Urothelium cell line (cell line): ENCODE data around the gene PWWP2B.
A peak's percentile ranks its signal among the peaks of the same experiment; 100 is the strongest.

Source experiments
- DNase-seq: peaks from one replicate; pipeline ENCODE4 v3.0.0; 2011; ENCODE audit warnings: low spot score, mixed read lengths
- FAIRE-seq: peaks from 2 replicates; lab custom pipeline; 2011; peaks lifted over from hg19 to GRCh38; lab: Jason Lieb, UNC

The PWWP2B gene

GRCh38 chr10:132392811-132393694, 3.9 kb upstream of the PWWP2B start:
- DNase-seq (no peak), FAIRE-seq (no peak)

DNA sequence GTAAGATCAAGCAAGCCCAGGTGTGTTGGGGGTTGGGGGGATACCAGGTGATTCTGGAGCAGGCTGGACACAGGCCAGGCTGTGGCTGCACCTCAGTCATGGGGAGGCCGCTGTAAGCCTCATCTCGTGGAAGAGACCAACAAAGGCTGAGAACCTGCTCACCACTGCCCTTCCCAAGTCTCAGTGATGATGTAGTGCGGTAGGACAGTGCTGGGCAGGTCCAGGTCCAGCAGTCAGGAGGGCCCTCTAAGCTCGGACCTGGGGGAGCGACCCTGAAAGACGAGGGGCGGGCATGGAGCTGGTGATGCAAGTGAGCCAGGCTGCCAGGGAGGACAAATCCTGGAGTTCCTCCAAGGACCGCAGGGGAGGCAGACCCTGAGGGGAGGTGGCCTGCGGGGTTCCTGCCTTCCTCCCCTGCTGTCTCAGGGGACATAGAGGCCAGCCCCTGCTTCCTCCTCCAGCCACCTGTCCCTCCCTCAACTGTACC, 3.3 kb upstream of the PWWP2B start:
- DNase-seq (no peak), FAIRE-seq (no peak)

DNA sequence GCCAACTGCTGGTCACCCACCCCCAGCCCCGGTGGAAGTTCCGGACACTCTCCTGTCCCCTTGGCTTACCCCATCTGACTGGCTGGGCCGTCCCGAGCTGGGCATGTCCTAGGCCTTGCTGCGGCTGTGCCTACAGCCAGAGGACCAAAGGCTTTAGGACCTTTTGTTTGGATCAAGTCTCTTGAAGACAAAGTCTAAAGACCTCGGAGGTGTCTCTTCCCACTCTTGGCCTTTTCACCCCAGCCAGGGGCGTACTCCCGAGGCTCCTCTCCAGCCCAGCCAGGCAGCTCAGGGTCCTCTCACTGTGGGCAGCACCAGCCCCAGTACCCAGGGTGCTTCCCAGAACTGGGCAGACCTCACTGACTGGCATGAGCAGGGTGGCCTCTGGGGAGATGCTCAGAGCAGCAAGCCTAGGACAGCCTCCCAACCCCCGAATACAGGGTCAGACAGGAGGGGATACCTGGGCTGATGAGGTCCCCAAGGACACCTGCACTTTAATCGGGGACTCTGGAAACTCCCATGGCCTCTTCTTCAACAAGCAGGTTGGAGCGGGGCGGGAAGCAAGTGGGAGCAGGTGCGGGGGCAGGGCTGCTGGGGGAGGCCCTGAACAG, 2.7 kb upstream of the PWWP2B start:
- FAIRE-seq (no peak), DNase-seq (no peak)

DNA sequence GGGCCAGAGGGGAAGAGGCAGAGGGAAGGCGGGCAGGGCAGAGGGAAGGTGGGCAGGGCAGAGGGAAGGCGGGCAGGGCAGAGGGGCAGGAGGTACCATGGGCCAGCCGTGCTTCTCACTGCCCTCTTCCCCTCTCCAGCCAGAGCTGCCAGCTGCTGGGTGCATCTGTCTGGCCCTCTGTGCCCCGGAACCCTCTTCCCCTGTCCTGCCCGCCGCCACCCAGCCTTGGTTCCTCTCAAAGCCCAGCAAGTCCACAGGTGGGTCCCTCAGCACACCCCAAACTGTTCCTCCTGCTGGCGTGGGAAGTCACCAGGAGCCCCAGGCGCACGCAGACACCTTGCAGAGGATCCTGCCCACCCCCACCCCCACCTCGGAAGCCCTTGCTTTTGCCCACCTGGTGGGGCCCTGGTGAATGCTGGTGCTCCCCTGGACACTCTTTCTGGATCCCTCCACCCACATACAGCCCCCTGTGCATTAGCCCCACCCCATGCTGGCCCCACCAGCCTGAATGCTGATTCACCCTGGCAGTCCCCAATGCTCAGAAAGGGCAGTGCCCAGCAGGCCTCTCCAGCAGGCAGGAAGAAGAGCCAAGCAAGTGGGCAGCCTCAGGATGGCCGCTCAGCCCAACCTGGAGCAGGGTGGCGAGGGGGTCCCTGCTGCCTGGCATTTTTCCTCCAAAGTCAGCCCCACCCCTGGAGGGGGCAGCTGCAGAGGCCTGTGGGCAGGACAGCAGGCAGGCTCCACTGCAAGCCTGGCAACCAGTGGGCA, 1.9 kb upstream of the PWWP2B start:
- FAIRE-seq (no peak), DNase-seq (no peak)

GRCh38 chr10:132395704-132396493, 1.1 kb upstream of the PWWP2B start:
- DNase-seq (no peak), FAIRE-seq (no peak)

GRCh38 chr10:132396494-132397035, 435 bp upstream of the PWWP2B start:
- DNase-seq (peak; percentile 77), FAIRE-seq (no peak)

GRCh38 chr10:132397671-132398565, 918 bp downstream of the PWWP2B start:
- DNase-seq (peak; percentile 30), FAIRE-seq (no peak)

DNA sequence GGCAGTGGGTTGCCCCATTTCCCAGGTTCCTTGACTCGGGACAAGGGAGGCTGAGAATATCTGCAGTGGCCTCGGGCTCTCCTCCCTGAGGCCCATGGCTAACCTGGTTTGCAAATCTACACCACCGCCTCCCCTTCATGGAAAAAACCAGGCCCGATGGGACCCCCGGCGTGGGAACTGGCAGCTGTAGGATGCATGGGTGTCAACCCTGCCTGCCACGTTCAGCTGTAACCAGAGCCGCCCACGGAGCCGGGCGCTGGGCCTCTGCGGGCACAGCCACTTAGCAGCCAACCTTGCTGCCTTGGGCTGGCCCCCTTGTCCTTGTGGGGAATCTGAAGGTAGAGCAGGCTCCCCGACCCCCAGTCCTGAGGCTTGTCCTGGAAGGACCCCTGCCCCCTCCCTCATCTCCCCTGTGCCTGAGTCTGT, 1.6 kb downstream of the PWWP2B start:
- DNase-seq, result no peak
- FAIRE-seq, result no peak

DNA sequence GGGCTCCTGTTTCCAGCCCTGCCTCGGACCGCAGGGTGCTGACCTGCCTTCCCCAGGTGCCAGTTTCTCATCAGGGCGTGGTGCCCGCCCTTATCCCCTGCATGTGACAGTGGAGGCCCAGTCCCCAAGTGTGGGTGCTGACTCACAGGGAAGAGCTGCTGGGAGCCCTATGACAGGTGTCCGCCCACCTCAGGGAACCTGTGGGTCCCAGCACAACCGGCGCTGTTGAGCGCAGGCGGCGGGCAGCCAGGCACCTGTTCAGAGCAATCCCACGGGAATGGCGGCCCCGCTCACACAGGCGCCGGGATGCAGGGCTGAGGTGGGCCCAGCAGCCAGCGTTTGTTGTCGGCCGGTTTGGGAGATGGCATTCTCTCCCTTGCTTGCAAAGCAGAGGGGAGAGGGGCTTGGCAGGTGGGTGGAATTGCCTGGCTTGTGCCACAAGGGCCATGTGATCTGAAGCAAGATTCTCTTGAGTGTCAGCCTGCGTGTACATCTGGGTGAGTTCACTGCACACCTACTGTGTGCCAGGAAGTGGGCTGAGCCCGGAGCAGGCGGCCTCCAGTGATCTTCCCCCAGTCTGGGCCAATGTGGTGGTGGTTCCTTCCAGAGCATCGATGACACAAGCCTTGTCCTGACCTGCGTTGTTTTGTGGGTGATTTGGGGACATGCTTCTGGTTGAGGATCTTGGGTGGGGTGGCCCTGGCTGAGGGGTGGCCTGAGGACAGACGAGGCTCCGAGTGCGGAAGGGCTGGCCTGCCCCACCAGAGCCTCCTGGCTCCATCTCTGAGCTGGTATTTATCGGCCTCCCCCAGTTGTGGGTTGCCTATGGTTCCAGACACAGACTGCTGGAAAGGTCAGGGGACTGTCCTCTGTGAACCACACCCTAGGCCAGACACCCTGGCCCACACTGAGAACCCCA, 2.4 kb downstream of the PWWP2B start:
- DNase-seq (no peak), FAIRE-seq (no peak)

- FAIRE-seq, result no peak
- DNase-seq, result no peak
Observed at GRCh38 chr10:132400041-132400546, 3.1 kb downstream of the PWWP2B start.

GRCh38 chr10:132400547-132401151, 3.6 kb downstream of the PWWP2B start:
- no peak for FAIRE-seq
- no peak for DNase-seq

DNA sequence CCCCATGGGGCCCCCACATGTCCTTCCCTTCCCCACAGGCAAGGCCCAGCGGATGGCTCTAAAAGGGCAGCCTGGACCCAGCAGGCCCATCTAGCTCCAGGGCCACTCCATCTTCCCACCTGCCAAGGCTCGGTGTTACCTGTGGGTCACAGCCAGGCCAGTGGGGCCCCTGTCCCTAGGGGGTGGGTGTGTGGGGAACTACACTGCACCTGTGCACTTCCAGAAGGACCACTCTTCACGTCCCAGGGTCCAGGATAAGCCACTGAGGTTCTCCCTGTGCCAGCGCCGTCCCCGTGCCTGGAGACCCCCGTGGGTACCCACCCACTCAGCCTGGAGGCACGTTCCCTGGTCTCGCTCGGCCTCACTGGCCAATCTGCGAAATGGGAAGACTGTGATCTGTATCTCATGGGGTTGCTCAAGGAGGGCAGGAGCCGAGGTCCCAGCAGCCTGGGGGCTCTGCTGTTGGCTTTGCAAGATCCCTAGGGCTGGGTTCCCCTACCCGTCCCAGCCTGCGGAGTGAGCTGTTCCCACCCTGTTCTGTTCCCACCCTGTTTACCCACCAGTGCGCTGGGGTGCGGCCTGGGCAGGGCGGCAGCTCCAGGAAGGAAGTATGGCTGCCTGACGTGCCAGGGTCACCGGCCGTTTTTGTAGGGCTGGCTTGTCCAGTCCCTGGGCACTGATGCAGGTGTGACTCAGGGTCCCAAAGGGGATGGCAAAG, 4.6 kb downstream of the PWWP2B start:
- FAIRE-seq, result no peak
- DNase-seq, result no peak

GRCh38 chr10:132402781-132403241, 5.8 kb downstream of the PWWP2B start:
- no peak for FAIRE-seq
- no peak for DNase-seq

DNA sequence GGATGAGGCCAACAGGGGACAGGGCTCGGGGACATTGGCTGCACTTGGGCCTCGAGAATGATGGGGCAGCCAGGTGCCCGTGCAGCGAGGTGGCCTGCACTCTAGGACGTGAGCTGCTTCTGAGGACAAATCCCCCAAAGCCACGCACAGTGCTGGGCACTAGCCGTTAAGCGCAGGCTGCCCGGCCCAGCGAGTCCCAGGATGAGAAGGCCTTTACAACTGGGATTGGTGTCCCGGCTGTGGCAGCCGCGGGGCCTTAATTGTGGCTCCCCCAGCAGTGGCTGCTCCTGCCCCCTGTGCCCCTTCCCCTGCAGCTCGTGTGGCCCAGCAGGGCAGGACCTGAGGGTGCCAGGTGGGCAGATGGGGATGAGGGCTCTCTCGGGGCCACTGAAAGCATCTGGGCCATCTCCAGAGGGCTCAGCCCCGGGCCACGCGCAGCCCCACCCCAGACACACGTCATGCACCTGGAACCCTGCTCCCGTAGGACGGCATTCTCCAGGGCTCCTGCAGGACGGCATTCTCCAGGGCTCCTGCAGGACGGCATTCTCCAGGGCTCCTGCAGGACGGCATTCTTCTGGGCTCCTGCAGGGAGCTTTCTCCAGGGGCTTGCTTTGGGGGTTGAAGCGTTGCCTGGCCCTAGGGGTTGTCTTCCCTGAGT, 6.6 kb downstream of the PWWP2B start:
- DNase-seq, result no peak
- FAIRE-seq, result no peak

- no peak for FAIRE-seq
- no peak for DNase-seq
Observed at GRCh38 chr10:132404169-132404880, 7.3 kb downstream of the PWWP2B start.
